CD4-positive, alpha-beta T cell treated with Interleukin-12 subunit alpha and Interleukin-12 subunit beta, for 1 hour (primary cell): Measurements from ENCODE around the gene SYNDIG1.

ENCODE experiments used
- DNase-seq: peaks from one replicate; pipeline ENCODE4 v3.0.0-alpha.2; 2020

Gene SYNDIG1

GRCh38 chr20:24663496-24663895, 194.1 kb downstream of the SYNDIG1 start:
- no peak for DNase-seq

- DNase-seq: no peak
These were observed 195.0 kb downstream of the SYNDIG1 start for GRCh38 chr20:24664266-24664986.

GRCh38 chr20:24665196-24665595, 195.8 kb downstream of the SYNDIG1 start:
- DNase-seq: no peak

- no peak for DNase-seq
These were observed 196.3 kb downstream of the SYNDIG1 start for GRCh38 chr20:24665741-24666191.

GRCh38 chr20:24667689-24668383, 198.4 kb downstream of the SYNDIG1 start:
- DNase-seq: no peak

GRCh38 chr20:24668384-24668702, 198.9 kb downstream of the SYNDIG1 start:
- DNase-seq: no peak

- no peak for DNase-seq
These were observed 199.4 kb downstream of the SYNDIG1 start for GRCh38 chr20:24668791-24669190.

GRCh38 chr20:24669701-24670100, 200.3 kb downstream of the SYNDIG1 start:
- DNase-seq: no peak

GRCh38 chr20:24670341-24670872, 201.0 kb downstream of the SYNDIG1 start:
- no peak for DNase-seq

GRCh38 chr20:24670981-24671380, 201.6 kb downstream of the SYNDIG1 start:
- DNase-seq: no peak

- no peak for DNase-seq
These were observed 202.9 kb downstream of the SYNDIG1 start for GRCh38 chr20:24672181-24672880.

GRCh38 chr20:24672886-24673677, 203.7 kb downstream of the SYNDIG1 start:
- no peak for DNase-seq

- DNase-seq: no peak
These were observed 204.5 kb downstream of the SYNDIG1 start for GRCh38 chr20:24673678-24674570.

- no peak for DNase-seq
These were observed 205.6 kb downstream of the SYNDIG1 start for GRCh38 chr20:24674921-24675605.

GRCh38 chr20:24675651-24676352, 206.4 kb downstream of the SYNDIG1 start:
- no peak for DNase-seq

- DNase-seq: no peak
These were observed 207.0 kb downstream of the SYNDIG1 start for GRCh38 chr20:24676353-24676977.

- DNase-seq: no peak
These were observed 207.5 kb downstream of the SYNDIG1 start for GRCh38 chr20:24676978-24677370.

- DNase-seq: no peak
These were observed 208.3 kb downstream of the SYNDIG1 start for GRCh38 chr20:24677626-24678315.

GRCh38 chr20:24678351-24679106, 209.1 kb downstream of the SYNDIG1 start:
- DNase-seq: no peak
